ENCODE data around the gene NUDT4.

- TF ChIP-seq CTCF (IDR thresholded peaks at IDR 0.05; ENCODE audit: insufficient read depth, low read length) (no peak), POLR2AphosphoS5 (IDR thresholded peaks at IDR 0.05; ENCODE audit: low read depth) (no peak)
Observed at GRCh38 chr12:93441081-93441616, 63.4 kb downstream of the NUDT4 start.
